GM18868 (cell line): ENCODE data around the gene GID8.
"Not testable (repeated sequence)": the region's sequence is repeated elsewhere in the genome, so short reads cannot be mapped to it uniquely, and the experiment has no call there.

Source experiments
- ATAC-seq: cut with Tn5 transposase; IDR thresholded peaks from one replicate; pipeline ENCODE4 v1.9.1; 2021; ENCODE audit warnings: mild to moderate bottlenecking, moderate library complexity; ENCODE audit not compliant: unreplicated experiment

GID8 gene

DNA sequence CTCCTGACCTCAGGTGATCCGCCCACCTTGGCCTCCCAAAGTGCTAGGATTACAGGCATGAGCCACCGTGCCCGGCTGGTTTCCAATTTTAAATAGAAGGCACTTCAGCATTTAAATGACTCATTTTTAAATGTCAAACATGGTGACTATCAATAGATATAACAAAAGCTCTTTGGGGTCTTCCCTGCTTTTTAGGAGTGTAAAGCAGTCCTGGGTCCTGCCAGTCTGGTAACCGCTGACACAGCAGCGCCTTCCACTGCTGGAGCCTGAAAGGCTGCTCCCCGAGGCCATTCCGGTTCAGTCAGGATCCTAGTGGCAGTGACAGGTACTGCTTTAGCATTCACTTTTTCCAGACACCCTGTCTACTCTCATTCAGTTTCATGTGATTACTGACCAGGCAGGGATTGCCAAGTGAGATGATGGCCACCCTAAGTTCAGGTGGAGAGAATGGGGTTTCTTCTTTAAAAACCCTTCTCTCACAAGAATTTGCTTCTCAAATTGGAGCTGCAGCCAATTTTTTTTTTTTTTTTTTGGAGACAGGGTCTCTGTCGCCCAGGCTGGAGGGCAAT is 16.7 kb upstream of the GID8 start:
- no peak for ATAC-seq

DNA sequence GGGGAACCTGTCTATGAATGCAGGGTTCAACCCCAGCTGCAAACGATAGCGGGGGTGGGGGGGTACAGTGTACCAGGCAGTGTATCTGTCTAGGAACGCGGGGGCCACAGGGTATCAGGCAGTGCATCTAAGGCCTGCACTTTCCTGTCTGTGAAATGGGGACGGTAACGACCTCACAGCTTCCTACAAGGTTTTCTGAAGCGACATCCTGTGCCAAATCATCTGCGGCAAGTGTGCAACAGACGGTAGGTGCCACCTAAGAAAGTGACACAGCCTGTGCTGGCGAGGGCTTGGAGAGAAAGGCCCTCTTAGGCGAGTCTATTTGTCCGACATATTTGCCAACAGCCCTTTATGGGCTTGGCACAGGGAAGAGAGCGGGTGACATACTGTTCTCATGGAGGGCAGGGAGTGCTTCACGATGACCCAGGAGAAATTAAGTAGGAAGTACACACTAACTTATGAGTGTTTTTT is 15.5 kb upstream of the GID8 start:
- ATAC-seq, result no peak

DNA sequence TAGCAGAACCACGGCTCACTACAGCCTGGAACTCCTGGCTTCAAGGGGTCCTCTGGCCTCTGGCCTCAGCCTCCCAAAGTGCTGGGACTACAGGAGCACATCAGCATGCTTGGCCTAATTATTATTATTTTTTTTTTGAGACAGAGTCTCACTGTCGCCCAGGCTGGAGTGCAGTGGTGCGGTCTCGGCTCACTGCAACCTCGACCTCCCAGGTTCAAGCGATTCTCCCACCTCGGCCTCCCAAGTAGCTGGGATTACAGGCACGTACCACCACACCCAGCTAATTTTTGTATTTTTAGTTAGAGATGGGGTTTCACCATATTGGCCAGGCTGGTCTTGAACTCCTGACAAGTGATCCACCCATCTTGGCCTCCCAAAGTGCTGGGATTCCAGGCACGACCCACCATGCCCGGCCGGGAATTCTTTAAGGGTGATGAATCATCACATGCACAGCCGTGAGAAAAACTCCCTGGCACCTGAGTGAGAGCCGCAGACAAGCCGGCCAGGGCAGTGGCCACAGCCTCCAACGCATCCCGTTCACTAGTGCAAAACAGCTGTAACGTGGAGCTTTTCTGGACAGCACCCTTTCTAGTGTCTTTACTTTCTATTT is 14.8 kb upstream of the GID8 start:
- ATAC-seq, result not testable (repeated sequence)

DNA sequence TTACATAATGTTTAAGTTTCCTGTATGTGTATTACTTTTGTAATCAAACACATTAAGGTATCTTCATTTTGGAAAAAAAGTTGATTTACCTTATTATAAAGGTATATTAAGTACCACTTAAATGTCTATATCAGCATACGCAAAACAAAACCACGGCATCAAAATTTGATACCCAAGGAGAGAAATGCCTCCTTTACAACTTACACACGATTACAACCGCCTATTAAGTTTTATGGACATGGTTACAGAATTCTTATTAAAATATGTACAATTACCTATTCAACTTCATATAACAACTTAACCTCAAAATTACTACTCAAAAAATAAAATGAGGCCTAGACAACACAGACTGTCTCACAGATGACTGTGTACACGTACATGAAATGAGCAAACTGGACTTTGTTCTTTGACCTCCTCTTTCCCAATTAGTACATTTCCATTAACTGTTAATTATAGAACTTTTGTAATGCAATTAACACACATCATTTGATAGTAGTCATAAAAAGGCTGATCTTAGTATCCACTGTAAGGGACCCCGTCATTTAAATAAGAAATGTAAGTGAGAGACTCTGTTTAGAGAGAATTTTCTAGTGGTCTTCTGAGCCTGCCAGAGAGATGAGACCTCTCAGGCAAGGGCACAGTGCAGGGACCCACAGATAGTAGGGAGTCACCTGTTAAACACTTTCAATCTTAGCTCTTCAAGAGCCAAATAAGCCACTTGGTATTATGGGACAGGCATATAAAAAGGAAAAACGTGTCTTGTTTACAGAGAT is 14.1 kb upstream of the GID8 start:
- ATAC-seq, result no peak

DNA sequence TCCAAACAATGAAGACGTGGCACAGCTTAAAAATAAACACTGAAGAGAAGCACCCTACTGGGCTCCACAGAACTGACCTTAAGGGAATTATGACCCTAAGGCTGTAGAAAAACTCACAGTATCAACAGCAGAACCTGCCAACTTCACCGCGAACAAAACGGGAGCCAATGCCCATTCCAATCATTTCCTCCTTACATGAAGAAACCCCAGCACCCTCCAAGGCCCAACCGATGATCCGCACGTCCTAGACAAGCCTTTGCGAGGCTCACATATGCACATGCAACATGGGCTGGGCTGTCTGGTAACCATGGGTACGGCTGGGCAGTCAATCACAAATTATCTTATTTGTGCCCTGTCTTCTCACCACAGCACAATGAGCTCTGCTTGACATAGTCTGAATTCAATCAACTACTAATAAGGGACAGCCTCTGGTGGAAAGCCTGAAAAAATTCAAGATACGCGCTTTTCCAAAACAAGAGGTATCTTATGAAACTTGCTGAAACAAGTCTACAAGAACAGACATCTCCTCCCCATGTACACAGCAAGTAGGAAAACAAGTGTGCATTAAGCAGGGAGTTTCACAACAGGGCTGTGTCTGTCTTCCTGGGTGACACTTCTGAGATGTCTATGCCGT is 13.4 kb upstream of the GID8 start:
- ATAC-seq, result no peak

DNA sequence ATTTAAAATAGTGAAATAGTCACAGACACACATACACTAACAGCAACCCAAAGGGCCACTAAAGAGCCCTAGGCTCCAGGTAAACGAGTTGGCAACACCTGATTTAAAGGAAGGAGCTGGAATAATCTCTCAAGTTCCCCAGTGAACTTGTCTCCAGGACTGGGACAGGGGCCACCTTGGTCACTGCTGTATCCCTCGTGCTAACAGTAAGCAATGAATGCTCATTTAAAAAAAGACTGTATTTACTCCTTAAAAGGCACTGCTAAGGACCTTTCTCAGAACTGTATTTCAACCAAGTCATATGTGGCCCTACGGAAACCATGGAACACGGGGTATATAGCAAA is 12.9 kb upstream of the GID8 start:
- ATAC-seq, result no peak

DNA sequence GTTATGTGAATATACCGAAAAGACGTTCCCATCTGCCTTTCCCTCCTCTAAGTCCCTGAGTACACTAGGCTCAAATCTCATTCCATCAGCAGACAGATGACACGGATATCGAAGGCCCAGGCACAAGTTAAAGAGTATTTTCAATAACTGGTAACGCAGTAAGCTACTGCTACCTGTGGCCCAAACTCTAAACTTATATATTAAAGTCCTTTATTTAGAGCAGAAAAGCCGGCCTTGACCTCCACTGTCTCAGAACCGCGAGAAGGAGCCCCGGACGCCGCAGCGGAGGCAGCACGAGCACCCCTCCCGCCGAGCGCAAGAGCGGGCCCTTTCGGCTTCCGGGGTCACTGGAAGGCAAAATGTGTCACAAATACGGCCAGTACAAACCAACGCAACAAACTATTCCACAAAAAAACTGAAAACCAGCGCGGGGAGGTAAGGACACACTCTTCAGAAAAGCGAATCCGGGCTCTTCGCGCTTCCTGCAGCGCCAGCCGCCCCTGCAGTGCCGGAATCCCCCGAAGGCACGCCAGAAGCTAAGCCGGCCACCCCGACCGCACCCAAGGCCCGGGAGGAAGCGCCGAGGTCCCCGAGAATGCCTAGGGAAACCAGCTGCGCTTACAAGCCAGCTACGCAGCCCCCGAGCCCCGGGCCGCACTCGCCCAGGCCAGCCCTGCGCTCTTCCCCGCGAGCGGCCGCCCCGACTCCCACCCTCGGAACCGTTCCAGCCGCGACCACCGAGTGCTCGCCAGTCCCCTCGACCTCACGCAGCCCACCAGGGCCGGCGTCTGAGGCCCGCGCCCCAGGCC is 12.3 kb upstream of the GID8 start:
- ATAC-seq, result peak; percentile 7

DNA sequence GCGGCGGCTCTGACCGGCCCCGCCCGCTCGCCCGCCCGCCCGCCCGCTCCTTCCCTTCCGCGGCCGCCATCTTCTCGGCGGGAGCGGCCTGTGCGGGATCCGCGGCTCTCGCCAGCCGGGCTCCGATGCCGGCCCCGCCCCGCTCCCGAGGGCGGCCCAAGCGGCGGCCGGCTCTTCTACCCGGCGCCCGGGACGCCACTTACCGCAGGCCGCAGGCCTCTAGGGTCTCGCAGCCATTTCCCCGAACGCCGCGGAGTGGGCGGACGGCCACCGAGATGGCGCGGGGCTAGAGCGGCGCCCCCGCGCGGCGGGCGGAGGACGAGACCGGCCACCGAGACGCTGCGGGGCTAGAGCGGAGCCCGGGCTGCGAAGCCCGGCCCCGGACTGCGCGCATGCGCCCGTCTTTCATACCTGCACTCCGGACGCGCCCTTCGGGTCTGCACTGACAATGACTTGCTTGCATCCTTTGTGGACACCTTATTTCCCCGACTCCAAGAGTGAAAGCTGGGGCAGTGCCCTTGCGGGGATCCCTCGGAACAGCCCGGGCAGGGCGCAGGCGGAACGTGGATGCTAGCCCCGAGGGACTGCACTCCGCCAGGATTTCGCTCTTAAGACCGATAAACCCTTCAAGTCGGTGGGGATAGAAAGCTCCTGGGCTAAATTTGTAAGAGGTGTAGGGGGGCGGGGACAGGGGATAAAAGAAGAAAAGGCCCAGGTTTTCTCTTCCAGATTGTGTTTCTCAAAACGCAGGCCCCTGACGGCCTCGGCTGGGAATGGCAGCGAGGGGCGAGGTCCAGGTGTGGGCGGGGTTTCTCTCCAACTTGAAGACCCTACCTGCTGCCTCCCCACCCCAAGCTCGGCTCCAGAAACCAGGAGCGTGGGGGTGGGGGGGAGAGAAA is 11.5 kb upstream of the GID8 start, which contains the start of gene DIDO1:
TSS of gene DIDO1 (minus strand) at position 277 of the 899 bp plus-strand sequence.
- peak; percentile 75 for ATAC-seq

DNA sequence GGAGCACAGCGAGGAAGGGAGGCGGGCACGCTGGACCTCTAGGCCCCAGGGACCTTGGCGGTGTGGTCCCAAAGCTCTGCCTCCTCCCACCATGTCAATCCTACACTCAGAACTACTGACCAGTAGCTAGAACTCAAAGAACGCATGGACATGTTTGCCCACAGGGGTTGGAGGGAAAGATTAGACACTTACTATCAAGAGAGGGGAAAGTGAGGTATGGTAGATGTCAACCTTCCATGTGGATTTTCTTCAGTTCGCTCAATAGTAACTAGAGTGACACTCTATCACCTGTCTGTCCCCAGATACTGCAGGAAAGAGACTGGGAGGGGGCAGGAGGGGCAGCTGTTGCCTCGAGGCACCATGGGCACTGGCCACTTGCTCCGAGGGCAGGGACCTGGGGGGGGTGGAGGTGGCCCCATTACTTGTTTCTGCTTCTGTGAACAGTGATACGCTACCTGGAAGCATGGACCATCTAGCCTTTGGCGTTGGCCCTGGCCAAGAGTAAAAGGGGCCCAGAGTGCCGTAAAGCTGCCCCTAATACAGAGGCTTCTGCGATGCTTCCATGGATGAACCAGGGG is 10.7 kb upstream of the GID8 start:
- no peak for ATAC-seq

DNA sequence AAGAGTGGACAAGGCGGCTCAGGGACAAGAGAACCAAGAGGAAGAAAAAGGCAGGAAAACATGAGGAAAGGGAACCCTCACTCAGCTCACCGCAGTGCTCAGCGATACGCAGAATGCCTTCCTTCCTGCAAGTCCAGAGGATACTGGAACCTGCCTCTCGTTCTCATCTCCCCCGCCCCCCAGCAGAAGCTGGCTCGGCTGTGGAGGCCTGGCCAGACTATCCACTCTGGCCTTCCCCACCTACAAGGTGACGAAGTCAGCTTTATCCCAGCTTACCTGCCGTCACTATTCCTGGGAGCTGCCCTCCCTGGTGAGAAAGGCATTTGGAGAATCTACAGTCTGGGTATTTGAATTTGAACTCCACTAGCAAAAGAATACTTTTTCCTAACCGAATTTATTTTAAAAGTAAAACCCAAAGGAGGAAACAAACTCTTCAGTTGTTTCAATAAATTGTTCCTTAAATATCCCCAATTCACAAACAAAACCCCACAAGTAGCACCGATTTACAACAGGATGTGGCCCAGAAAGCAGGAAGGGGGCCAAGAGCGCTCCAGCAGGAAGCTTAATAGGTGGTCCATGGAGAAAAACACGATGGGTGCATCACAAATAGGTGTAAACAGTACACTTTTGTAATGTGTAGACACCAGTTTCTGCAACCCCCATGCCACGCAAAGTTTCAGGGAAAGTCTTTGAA is 9.6 kb upstream of the GID8 start:
- ATAC-seq, result no peak

DNA sequence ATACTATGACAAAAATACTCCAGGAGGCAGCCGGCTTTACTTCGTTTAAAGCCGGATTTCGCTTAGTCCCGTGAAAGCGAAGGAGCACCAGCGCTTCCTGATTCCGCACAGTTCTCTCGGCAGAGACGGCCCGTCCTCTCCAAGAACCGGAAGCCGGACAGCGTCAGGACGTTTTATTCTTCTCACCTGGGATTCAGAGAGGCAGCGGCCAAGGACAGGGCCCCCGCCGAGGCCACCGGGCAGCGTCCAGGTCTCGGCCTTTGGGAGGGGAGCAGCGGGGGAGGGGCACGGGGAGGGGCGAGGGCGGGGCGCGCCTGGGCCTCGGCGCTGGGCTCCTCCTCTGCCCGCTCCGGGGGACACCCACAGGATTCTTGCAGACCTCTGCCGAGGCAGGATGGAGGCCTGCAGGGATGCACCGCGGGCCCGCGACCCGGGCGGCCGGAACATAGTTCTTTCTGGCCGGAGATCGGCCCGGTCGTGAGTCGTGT is 8.9 kb upstream of the GID8 start:
- no peak for ATAC-seq

DNA sequence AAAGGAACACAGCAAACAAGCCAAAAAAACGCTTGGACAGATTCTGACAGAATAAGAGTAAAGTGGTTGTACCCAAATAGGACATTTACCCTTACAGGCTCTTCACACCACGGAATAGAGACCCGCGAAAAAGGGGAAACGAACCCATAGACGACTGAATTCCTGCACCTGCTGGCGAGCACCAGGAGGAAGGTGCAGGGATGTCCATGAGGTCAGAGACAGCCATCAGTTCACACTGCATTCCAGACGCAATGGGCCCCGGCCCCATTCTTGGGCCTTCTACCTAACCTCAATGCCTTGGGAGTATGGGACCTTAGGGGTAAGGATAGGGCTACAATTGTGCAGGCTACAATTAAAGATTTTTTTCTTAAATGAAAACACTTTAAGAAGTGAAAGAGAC is 6.5 kb upstream of the GID8 start:
- no peak for ATAC-seq

DNA sequence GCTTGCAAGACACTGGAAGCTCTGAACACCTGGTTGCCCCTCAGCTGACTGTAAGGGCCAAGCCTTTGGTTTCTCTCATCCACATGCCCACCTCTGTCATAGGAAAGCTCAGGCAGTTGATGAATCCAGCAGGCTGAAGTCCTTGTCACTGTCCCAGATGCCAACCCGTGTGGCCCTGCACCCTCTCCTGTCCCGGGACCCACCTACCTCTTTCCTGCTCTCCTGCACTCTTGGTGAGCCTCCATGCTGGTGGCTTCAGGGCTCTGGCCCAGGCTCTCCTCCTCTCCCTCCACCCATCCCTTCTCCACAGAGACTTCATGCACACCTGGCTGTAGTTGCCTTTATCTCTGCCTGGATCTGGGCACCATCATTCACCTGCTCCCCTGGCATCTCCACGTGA is 4.0 kb upstream of the GID8 start:
- no peak for ATAC-seq

DNA sequence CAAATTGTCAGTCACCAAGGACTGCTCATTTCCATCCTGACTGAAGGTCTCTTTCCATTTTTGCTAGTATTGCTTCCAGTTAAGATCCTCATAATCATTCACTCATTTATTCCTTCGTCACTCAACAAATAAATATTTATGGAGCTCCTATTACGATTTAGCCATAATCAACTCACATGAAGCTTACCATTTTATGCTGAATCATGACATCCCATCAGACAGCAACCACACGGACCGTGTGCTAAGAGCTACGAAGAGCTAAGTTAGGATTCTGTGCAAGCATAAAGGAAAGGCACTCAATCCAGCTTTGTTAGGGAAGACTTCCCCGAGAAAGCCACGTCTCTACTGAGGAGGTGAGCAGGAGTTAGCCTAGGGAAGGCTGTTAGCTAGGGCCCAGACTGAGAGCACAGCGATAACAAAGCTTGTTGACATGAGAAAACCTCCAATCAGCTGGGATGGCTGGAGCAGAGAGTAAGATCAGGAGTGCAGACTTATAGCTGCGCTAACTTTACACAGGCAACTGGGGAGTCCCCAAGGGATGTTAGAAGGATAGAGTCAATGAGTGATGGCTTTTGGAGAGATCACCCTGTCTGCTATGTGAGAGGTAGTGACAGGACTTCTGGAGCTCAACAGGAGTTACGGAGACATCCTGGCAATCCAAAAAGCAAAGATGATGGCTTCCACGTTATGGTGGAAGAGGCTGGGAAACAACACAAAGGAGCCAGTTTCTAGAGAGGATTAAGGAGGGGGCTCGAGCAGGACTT is 2.6 kb upstream of the GID8 start:
- no peak for ATAC-seq

DNA sequence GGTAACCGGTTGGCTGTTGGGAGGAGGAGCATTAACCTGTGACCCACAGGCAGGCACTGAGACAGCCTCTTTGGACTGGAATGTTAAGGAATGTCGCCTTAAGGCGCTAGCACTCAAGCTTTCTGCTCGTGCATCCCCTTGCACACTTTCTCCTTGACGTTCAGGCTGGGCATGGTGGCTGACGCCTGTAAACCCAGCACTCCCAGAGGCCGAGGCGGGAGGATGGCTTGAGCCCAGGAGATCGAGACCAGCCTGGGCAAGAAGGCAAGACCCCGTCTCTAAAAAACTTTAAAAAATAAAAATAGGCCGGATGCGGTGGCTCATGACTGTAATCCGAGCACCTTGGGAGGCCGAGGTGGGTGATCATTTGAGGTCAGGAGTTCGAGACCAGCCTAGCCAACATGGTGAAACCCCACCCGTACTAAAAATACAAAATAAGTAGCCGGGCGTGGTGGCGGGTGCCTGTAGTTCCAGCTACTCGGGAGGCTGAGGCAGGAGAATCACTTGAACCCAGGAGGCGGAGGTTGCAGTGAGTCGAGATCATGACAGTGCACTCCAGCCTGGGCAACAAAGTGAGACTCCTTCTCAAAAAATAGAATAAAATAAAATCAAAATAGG is 1.9 kb upstream of the GID8 start:
- ATAC-seq, result no peak

DNA sequence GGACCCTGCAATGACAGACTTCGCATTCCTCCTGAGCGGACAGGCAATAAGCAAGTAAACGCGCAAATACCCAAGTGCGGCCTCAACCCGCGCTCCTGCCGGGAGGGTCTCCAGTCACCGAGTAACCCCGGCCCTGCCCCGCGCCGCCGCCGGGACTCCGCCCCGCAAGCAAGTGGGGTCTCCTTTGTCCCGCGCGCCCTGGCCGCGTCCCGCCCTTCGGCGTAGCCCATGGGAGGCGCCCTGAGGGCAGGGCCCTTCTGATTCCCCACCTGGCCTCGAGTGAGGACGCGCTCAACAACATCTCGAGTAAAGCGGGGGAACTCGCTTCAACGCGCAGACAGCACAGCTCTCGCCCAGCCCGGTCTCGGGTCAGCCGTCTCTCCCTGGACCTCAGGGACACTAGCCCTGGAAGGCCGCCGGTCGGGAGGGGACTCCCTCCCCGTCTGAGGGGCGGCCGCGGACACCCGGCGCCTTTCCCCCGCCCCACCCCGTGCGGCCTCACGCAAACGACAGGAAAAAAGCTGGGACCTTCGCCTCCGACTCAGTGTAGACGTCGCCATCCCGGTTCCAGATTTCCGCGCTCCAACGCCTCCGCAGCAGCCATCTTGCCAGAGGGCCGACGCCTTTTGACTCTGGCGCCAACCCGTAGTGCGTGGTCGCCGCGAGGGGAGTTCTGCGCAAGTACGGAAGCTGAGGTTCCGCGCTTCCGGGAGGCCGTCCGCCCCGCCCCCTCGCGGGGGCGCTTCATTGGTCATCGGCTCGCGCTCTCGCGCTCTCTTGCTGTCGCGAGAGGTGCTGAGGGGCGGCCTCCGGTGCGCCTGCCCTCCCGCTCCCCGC is 461 bp upstream of the GID8 start:
- peak; percentile 85 for ATAC-seq

DNA sequence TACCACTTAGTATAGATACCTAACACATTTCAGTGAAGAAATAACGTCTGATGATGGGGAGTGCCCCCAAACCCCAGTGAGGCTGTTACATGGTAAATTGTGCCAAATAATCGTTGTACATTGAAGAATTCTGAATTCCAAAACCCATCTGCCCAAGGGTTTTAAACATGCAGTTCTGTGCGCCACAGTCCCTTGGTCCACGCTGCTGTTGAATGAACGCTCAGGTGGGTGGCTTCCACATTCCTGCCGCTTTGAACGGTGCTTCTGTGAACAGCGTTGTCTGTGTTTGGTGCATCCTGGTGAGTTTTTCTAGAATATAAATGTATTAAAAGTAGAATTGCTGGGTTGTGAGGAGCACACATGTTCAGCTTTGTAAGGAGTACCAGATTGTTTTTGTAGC is 2.9 kb downstream of the GID8 start:
- no peak for ATAC-seq
